Left ventricle myocardium inferior (tissue), 1 donor: ENCODE measurements around the gene ARHGEF2. TPM values are rescaled to one million over a fixed set of nuclear protein-coding genes. Genes with fewer than 3 reads are reported as not detected.

Experiments
- DNase-seq: peaks from one replicate; pipeline ENCODE4 v3.0.0-alpha.2; 2020
- H3K27ac ChIP-seq: fragments of 200-600 bp; replicated peaks from 2 replicates; pipeline ENCODE4 v1.8.0; 2021
- H3K27me3 ChIP-seq: fragments of 200-600 bp; 2 replicates; pipeline ENCODE4 v1.8.0; 2021; ENCODE audit warnings: low read depth
- H3K36me3 ChIP-seq: fragments of 200-600 bp; 2 replicates; pipeline ENCODE4 v1.8.0; 2021
- H3K4me1 ChIP-seq: fragments of 200-600 bp; 2 replicates; pipeline ENCODE4 v1.8.0; 2021
- H3K4me3 ChIP-seq: fragments of 200-600 bp; 2 replicates; pipeline ENCODE4 v1.8.0; 2021; ENCODE audit warnings: mild to moderate bottlenecking, moderate library complexity
- H3K9me3 ChIP-seq: fragments of 200-600 bp; replicated peaks from 2 replicates; pipeline ENCODE4 v1.8.0; 2021
- CTCF ChIP-seq: fragments of 200-600 bp; IDR thresholded peaks from 2 replicates; pipeline ENCODE4 v1.8.0; 2021; ENCODE audit warnings: antibody characterized with exemption, mild to moderate bottlenecking, borderline replicate concordance
- intact Hi-C: fragments of 100-400 bp; cut with micrococcal nuclease; formaldehyde crosslinking; loops from one replicate; pipeline ENCODE4 v1.11.0; 2022
- total RNA-seq: library from RNA; stranded (reverse); fragmentation: NEBNext Ultra II Directional; extraction: Animal tissue kit (Norgen Biotek cat#: 25700); gene quantifications from one replicate; pipeline ENCODE4 v1.2.1, GENCODE V29; 2021
- donor health status: DM: no; HTN: yes; CAD: no; lungs with severe emphysema.

Gene ARHGEF2
- total RNA-seq, 1 donor from 2014 or later = 69.3 TPM

GRCh38 chr1:155952505-155952890 lies 25.8 kb downstream of the ARHGEF2 start:
- Histone ChIP-seq H3K9me3 (no peaks in the 10 kb centered on the region), H3K4me3 (no peak overlapping the region), H3K4me1 (peaks cover 3% of the 10 kb centered on the region), H3K36me3 (peaks cover 99% of the 10 kb centered on the region), H3K27ac (no peak overlapping the region), H3K27me3 (no peaks in the 10 kb centered on the region)
- DNase-seq = no peak
- intact Hi-C loops = no loop called here
- TF ChIP-seq CTCF = no peak

- intact Hi-C loops = no loop called here
- no peaks in the 10 kb centered on the region for H3K27me3 ChIP-seq
- no peak for DNase-seq
- no peak for TF ChIP-seq CTCF
- no peaks in the 10 kb centered on the region for H3K9me3 ChIP-seq
- no peak overlapping the region for H3K4me3 ChIP-seq
- peaks cover 99% of the 10 kb centered on the region for H3K36me3 ChIP-seq
- peaks cover 3% of the 10 kb centered on the region for H3K4me1 ChIP-seq
- no peak overlapping the region for H3K27ac ChIP-seq
Measured at GRCh38 chr1:155951753-155952504, 26.4 kb downstream of the ARHGEF2 start.

DNA sequence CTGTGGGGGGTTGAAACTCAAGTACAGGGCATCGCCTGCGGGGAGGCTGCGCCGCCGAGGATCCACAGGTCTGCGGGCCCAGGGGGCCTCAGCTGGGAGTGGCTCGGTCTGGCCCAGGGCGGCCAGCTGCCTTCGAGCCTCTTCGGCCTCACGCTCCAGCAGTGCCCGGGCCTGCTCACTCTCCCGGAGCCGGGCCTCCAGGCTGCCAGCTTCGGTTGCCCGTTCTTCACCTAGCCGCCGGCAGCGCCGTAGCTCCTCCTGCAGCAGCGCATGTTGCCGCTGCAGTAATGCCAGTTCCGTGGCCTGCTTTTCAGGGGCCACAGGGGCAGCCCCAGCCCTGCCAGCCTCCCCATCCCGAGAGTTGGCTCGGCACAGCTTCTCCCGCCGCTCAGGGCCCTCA lies 27.5 kb downstream of the ARHGEF2 start:
- TF ChIP-seq CTCF = no peak
- Histone ChIP-seq H3K27ac (no peak overlapping the region), H3K36me3 (peaks cover 95% of the 10 kb centered on the region), H3K27me3 (no peaks in the 10 kb centered on the region), H3K4me3 (no peak overlapping the region), H3K9me3 (no peaks in the 10 kb centered on the region), H3K4me1 (peaks cover 3% of the 10 kb centered on the region)
- no peak for DNase-seq
- intact Hi-C loops = no loop called here

DNA sequence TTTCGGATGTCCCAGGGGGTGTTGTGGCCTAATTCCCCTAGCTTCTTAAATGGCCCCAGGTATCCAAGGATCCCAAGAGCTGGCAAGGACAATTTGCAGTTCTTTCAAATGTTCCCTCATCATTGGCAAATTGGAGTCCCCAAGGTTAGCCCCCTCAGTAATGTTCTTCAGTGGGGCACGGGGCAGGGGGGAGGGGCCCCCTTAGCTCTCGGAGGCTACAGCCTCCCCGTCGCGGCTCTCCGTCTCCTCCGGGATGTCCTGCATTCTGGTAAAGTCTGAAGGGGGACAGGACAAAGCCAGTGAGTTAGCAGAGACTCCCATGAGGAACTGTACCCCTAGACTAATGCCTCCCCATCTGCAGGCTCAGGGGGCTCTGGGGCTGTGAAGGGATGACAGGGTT lies 30.6 kb downstream of the ARHGEF2 start:
- no peak overlapping the region for H3K4me3 ChIP-seq
- no peak for DNase-seq
- TF ChIP-seq CTCF = no peak
- no peak overlapping the region for H3K27ac ChIP-seq
- H3K9me3 ChIP-seq = no peaks in the 10 kb centered on the region
- no peaks in the 10 kb centered on the region for H3K27me3 ChIP-seq
- intact Hi-C loops = no loop called here
- peaks cover 18% of the 10 kb centered on the region for H3K4me1 ChIP-seq
- peaks cover 66% of the 10 kb centered on the region for H3K36me3 ChIP-seq

GRCh38 chr1:155947292-155947691 lies 31.1 kb downstream of the ARHGEF2 start:
- DNase-seq = no peak
- intact Hi-C loops = no loop called here

More at GRCh38 chr1:155947292-155947691, 31.1 kb downstream of the ARHGEF2 start:
- TF ChIP-seq CTCF = no peak
- H3K27ac ChIP-seq = no peak overlapping the region
- H3K4me3 ChIP-seq = no peak overlapping the region
- peaks cover 20% of the 10 kb centered on the region for H3K4me1 ChIP-seq
- H3K36me3 ChIP-seq = peaks cover 61% of the 10 kb centered on the region
- H3K9me3 ChIP-seq = no peaks in the 10 kb centered on the region
- no peaks in the 10 kb centered on the region for H3K27me3 ChIP-seq
